NCI-H2081 (cell line): ENCODE data around the gene CFAP99.

Experiments used
- DNase-seq, 2 experiments: peaks; one replicate each; lab custom pipeline; 2025; lab: John Stamatoyannopoulos, UW

CFAP99 gene

DNA sequence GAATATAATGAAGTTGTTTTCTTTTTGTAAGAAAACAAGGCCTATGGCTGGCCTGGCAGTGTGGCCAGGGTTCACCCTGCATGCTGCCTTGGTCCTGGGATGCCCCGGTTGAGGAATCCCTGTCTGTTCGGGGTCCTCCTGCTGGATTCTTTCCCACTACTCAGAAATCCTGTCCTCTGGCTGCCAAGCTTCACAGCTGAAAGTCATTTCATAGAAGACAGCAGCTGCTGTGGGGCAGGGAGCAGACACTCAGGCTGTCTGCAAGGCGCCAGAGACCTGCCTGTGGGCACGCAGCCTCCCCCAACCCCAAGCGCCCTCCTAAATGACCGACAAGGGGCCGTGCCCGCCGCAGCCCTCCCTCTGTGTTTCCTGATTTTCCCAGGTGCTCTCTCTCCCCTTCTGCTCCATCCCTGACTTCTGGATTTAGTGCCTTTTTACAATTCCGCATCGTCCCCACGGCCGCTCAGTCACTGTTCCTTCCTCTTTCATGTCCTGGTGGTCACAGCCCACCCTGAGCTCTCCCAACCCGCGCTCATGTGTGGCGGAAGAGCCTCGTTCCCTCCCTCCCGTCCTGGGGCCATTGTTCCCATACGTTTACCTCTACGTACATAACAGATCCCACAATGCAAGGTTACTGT is 27.9 kb upstream of the CFAP99 start:
- peak in 1 of 2 experiments; percentile 57 for DNase-seq

DNA sequence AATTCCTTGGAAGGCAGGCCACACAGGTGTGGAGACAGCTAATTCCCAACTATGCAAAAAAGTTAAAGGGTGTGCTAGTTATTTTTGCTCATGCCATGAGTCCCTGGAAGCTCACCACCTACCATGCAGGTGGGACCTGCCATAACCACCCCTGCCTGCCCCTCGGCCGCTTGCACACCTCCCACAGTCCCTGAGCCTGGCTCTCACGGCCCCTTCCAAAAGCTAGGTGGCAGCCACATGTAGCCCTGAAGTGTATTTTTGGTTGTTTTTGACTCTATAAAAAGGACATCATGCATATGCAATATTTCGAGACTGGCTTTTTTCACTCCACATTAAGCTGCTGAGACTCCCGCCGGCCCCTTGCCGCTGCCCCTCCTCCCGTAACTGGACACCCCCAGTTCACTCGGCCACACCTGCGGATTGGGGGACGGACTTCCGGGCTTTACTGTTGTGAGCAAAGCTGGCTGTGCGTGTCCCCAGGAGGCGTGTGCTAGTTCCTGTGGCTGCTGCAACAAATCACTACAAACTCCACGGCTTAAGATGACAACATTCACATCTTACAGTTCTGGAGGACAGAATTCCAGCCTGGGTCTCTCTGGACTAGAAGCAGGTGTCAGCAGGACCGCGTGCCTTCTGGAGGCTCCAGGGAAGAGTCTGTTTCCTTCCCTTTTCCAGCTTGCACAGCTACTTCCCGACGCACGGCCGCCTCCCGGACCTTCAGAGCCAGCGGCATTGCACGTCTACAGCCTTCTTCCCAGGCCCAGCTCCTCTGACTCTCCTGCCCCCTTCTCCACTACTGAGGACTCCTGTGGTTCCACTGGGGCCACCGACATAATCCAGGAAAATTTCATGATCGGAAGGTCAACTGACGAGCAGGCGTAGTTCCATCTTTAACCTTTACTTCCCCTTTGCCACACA is 25.1 kb upstream of the CFAP99 start:
- DNase-seq: no peak

DNA sequence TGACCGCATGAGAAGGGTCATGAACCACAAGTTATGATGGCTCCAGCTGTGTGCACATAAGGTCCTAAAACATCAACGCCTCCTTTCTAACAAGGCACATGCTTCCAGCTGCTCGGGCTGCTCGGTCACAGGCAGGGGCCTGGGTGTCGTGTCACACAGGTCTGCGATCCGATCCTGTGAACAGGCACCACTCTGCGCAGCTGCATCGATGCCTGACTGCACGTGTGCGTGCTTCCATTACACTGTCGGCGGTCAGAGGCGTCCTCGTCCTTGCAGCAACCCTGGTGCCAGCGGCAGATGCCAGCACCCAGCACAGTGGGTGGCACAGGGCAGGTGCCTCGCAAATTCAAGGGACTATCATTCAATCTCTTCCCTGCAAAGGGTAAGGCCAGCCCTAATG is 24.2 kb upstream of the CFAP99 start:
- no peak for DNase-seq

DNA sequence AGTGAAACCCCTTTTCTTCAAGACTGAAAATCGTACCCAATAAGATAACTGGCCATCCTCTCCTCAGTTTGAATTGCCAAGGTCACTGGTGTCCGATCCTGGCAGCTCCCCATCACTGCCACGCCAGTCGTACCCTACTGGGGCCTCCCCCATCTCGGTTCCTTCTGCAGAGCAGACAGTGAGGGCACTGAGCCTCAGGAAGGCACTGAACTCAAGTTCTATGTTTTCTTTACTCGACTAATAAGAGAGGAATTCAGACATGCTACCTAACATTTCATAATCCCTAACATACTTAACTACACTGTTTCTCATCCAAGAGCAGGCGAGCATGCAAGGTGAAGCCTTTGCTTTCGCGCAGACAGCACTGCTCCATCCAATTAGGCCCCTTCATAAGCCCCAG is 23.7 kb upstream of the CFAP99 start:
- no peak for DNase-seq

DNA sequence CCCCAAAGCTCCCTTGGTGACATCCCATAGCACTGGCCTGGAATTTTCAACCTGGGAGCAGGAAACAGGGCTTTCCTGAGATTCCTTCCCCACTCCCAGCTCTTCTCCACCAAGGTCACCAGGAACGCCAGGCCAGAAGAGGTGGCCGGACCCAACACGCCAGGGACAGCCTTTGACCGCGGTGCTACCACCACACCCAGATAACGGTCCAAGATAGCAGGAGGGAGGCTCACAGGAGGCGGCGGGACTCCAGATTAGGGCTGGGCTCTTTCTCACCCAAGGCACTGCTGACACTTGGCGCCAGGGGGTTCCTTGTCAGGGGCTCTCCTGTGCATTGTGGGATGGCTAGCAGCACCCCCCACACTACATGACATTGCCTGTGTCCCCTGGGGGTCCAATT is 23.2 kb upstream of the CFAP99 start:
- DNase-seq: no peak

DNA sequence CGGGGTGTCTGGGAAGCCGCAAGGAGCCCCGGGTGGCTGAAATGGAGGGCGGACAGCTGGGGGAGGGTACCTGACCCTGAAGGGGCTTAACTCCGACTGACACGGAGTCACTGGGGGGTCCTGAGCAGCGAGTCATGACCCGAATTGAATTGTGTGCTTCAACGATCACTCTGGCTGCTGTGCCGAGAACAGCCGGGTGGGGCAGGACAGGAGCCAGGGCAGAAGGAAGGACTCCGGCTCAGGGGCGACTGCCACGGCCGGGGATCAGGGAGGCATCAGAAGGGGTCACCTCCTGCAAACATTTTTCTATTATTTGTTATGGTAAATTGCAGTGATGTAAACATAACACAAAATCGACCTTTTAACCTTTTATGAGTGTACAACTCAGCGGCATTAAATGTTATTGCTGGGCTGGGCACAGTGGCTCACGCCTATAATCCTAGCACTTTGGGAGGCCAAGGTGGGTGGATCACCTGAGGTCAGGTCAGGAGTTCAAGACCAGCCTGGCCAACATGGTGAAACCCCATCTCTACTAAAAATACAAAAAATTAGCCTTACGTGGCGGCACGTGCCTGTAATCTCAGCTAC is 21.9 kb upstream of the CFAP99 start:
- DNase-seq: no peak

DNA sequence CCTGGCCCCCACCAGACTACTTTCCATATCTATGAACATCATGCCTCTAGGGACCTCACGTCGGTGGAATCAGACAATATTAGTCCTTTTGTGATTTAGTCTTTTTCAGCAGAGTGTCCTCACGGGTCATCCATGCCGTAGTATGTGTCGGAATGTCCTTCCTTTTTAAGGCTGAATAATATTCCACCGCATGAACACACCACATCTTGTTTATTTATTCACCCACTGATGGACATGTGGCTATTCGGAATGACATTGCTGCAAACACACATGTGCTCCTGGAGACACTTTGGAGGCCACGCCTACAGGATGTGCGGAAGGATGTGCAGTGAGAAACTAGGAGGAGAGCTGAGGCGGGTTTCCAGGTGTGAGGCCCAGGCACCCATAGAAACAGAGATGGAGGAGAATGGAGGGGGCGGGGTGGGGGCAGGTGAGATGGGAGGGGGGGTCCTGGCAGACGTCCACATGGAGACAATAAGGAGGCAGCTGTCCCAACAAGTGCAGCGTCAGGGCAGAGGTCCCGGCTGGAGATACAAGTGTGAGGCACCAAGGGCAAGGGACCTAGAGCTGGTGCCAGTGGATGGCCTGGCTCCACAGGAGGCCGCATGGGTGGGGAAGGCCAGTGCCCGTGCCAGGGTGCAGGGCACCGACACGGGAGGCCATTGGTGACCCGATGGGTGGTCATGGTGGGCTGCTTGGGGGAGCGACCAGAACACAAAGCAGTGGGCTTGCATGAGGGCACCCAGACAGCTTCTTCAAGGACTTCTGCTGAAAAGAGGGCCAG is 21.0 kb upstream of the CFAP99 start:
- DNase-seq: no peak

DNA sequence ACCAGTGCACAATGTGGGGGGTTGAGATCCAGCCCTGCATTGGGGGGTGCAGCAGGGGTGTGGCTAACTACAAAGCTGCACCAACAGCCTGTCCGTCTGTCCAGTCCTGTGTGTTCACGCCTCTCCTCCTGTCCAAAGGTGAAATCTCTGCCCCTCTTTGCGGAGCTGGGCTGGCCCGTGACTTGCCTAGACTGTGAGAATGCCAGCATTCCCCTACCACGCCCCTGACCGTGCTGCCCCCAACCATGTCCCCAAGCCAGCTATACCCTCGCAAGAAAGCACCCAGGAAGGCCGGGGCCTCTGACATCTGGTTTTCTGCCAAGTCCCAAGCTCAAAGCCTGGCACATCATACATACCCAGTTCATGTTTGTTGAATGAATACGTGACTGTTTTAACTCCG is 19.5 kb upstream of the CFAP99 start:
- no peak for DNase-seq

DNA sequence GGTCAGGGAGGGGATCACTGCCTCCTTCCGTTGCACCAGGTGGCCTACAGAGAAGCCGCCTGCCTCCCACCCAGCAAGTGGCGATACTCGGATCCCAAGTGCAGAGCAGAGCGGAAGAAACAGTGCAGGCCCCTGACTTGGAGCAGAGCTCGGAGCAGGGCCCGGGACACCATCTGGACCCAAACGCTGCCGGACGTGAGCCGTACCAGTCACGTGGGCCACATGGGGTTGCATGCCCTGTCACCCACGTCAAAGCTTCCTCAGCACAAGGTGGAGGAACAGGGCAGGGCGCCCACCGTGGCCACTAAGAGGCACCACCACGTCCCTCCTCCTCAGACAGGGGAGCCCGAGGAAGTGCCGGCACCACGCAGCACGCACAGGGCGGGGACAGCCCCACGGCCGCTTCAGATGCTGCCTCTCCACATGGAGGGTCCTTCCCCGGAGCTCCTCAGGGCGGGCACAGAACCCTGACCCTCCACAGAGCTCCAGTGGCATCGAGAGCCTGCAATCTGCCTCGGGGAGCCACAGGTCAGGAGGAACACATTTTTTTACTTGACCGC is 19.0 kb upstream of the CFAP99 start:
- DNase-seq: no peak

DNA sequence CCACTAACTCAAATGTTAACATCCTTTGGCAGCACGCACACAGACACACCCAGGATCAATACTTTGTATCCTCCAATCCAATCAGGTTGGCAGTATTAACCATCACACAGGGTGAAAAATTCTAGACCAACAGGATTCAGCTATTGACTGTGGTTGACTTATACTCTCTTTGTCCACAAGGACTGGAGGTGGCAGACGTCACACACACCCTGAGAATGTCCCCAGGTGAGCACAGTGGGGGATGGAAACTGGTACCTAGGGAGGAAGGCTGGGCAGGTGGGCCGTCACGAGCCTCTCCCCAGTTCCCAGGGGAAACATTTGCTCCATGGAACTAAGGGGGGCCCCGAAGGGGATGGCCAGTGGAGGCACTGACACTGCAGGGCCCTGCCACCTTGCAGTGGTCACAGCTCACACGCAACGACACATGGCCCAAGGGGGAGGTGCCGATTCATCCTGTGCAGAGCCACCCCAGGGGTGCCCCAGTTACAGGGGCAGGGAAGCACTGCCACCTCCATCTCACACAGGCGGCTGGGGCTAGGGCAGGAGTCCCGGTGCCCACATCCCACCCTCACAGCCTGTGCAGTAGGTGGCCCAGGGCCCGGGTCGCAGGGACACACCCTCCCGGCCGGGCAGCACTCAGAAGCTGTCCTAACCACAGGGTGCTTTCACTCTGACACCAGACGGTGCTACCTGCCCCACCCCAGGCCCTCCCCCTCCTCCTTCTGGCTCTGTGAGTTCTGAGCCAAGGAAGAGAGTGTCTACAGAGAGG is 17.7 kb upstream of the CFAP99 start:
- DNase-seq: no peak

DNA sequence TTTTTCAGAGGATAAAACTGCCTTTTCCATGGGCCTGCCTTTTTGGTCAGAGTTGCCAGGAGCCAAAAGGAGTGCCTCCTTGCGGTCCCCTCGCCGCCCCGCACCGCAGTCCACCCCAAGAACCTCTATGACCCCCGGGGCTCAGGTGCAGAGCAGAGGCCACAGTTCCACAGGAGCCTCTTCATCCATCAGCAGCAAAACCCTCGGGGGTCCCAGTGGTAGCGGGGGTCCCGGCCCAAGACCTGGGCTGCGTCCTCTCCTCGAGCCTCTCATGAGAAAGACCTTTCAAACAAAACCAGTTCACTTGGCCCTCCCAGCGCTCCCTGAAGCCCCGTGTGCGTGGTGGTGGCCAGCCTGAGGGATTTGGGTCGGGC is 17.2 kb upstream of the CFAP99 start:
- no peak for DNase-seq

DNA sequence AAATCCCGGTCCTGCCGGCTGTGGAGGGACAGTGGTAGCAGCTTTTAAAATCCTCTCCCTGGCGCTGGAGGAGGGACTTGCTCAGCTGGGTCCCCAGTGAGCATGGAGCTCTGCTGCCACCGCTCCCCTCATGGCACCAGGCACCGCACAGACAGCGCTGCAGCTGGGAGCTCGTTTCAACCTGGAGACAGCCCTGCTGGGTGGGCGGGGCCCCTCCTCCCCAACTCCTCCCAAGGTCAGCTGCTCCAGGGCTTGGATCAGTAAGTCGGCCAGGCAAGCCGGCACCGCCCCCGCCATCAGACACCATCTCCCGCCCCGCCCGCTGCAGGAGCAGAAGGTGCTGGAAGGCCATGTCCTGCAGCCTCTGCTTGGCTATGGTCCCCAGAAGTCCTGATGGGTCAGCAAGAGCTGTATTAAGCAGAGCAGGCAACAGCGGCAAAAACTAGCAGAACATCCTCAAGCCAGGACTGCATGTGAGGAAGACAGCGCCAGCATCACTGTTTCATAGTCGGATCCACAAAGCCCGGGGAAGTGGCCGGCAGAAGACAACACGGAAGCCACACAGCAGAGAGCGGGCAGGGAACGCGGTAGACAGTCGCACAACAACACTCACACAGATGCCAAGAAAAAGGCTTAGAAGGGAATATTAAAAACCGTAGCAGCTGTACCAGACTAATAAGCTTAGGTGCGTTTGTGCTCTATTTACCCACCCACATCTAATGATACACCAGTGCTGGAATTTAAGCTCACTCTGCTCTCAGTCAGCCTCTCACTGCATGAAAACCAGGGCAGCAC is 16.5 kb upstream of the CFAP99 start:
- peak; percentile 69 to 88 for DNase-seq

DNA sequence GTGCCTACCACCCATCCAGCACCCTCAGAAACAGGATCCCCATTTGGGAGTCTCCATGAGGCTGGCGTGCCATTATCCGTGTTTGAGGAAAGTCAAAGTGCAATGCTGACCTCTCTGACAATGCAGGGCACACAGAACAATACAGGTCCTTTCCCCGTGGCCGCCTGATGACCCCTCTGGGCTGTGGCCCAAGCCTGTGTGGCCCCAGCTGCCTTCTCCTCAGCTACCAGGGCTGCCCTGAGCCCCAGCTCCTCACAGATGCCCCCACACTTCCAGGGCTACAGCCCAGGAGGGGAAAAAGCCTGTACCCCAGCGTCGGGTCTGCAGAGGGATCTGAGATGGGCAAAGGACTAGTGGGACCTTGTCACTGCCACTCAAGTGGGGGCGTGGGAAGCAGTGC is 15.8 kb upstream of the CFAP99 start:
- DNase-seq: no peak

DNA sequence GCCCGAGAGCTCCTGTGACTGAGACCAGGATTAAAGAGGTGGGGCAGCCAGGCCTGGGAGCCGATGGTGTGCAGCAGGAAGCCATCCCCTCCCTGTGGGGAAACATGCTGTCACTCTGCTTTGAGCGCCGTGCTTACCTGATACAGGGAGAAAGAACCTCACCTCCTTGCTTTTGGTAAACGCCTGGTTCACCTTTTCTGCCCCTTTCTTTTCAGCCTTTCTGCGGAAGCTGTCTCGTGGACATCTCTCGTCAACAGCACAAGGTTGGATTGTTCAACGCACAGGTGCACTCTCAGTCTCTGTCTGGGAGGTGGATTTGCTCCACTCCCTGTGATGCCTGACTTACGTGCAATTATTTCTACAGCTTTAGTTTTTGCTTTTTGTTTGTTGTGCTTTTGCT is 12.3 kb upstream of the CFAP99 start:
- DNase-seq: no peak

DNA sequence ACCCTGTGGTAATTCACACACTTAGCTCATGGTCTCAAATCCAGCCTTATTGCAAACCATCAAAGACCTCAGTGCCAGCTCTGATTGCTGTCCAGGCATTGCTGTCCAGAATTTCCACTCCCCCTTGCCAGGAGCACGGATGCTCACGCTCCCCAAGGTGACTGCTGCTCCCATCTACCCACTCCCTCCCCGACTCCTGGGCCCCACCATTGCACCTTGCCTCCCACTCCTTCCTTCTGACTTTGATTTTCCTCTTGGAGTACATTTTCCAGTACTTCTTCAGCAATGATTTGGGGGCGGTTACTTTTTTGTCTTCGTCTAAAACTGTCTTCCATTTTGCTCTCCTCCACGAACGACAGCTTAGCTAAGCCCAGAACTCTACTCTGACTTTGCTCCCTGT is 11.8 kb upstream of the CFAP99 start:
- no peak for DNase-seq

DNA sequence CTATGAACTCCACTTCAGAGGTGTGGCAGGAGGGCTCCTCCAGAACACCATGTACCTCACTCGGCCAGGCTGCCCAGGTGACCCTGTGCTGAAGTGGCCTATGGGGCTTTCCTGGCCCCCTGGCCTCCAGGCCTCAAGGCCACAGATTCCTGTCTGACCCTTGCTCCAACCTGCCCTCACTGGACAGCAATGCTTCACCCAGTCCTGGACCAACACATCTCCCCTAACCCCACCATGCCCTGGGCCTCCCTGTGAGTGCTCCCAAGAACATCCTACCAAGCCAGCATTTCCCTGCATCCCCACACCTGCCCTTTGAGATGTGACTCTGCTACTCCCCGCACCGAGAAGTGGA is 10.8 kb upstream of the CFAP99 start:
- no peak for DNase-seq

DNA sequence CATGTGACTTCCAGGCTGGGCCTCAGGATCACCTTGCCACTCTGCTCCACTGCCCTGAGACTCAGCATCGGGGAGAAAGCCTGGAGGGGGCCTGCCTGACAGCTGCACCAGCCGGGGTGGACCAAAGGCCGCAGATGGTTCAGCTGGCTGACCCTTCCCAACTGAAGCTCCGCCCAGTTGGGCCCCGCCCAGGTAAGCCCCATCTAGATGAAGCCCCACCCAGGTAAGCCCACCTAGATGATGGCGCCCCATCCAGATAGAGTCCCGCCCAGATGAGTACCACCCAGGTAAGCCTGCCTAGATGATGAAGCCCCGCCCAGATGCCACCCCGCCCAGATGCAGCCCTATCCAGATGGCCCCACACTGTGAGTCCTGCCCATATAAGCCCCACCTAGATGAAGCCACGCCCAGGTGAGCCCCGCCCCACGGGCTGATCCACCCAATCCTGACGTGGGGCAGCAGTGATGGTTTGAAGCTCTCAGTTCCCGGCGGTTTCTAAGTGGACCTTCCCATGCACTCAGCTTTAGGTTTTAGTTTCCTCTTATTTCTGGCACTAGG is 10.3 kb upstream of the CFAP99 start:
- no peak for DNase-seq

DNA sequence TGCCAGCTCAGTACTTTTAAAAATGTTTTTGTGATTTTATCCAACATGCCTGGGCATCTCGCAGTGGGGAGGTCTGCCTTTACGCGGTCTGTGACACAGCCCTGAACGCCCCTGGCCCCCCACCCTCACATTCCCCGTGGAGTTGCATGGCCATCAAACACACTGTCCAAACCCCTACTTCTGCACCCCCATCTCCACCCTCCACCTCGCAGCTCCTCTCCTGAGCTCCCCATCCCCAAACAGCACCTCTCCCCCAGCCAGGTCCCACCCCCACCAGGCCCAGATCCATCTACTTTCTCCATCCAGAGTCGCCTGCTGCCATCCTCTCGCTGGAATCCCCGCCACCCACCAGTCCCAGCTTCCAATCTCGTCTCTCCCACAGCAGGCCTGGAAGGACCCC is 9.8 kb upstream of the CFAP99 start:
- no peak for DNase-seq

DNA sequence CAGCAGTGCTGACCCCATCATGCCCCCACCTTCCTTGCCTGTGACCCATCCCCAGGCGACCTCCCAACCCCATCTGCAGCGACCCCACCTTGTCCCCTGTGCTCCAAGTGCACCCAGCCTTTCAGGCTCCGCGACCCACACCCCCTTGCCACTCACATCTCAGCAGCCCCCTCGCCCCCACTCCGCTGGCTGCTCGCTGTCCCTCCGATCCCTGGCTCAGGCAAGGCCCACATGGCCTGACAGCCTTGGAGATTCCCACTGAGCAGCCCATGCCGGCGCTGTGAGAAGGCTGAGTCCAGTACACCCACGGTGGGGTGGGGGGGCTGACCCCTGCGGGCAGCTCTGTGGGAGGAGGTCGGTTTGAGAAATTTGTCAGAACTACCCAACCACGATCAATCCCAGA is 9.4 kb upstream of the CFAP99 start:
- DNase-seq: no peak

DNA sequence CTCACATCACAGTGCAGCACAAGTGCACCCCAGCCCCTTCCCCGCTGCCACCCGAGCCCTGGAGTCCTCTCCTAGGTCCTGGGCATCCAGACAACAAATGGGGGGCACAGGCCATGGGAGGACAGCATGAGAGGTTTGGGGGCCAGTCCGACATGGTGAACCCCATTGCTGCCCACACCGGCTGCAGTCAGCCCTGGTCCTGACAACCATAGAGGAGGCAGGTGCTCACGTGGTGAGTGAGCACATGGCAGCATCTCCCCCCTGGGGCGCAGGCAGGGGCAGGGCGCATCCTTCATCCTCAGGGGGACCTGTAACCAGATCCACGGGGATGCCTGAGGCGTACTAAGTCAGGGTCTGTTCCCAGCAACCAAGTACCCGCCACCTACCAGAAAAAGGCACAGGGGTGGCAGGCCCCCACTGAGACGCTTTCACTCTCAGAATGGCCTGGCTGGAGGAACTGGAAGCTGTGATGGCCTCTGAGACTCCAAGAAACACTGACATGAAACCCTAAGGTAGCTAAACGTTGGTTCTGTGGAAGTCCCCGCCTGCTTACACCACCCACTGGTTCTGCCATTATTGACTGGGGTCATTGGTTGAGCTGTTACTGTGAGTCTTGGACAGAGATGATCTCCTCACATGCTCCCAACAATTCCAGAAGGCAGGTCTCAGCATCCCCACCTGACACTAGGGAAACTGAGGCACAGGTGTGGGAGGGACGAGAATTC is 6.8 kb upstream of the CFAP99 start:
- DNase-seq: no peak
